Measurements from ENCODE around the gene ADD2.

GRCh38 chr2:70645733-70646419 lies 122.1 kb downstream of the ADD2 start:
- no peak for TF ChIP-seq ZFP30 (CRISPR knock-in tag; IDR thresholded peaks at IDR 0.05)
- TF ChIP-seq TOX (CRISPR knock-in tag; IDR thresholded peaks at IDR 0.05; ENCODE audit: borderline replicate concordance), result no peak
- TF ChIP-seq RARB (CRISPR knock-in tag; IDR thresholded peaks at IDR 0.05), result no peak
- no peak for TF ChIP-seq TCF4 (CRISPR knock-in tag; IDR thresholded peaks at IDR 0.05; ENCODE audit: borderline replicate concordance)
- TF ChIP-seq OSR1 (CRISPR knock-in tag; IDR thresholded peaks at IDR 0.05), result no peak
- TF ChIP-seq ZNF565 (CRISPR knock-in tag; conservative IDR thresholded peaks at IDR 0.05; ENCODE audit: low read depth), result no peak

Data from SK-N-SH treated with all-trans-retinoic acid at 6 μM for 48 hours (cell line).